GM23338 (cell line): ENCODE data around the gene METTL26. TPM values are rescaled to one million over a fixed set of nuclear protein-coding genes. Genes with fewer than 3 reads are reported as not detected.

ENCODE experiments used
- ATAC-seq: fragments of 200-7000 bp; cut with Tn5 transposase; 3 replicates; pipeline ENCODE4 v1.9.1; 2020
- DNase-seq: peaks from one replicate; pipeline ENCODE4 v3.0.0-alpha.2; 2015; ENCODE audit warnings: low spot score
- H2AFZ ChIP-seq: fragments of 200-600 bp; sonication (generic); 2 replicates; pipeline ENCODE4 v1.8.0; 2016; ENCODE audit warnings: antibody characterized with exemption, mild to moderate bottlenecking, moderate library complexity
- H3F3A ChIP-seq: fragments of 200-600 bp; sonication (generic); replicated peaks from 2 replicates; pipeline ENCODE4 v1.8.0; 2017; ENCODE audit warnings: antibody characterized with exemption, mixed run types, low read depth
- H3K27ac ChIP-seq: fragments of 200-600 bp; sonication (generic); 2 replicates; pipeline ENCODE4 v1.6.1; 2016; ENCODE audit warnings: low read depth
- H3K27me3 ChIP-seq: fragments of 200-600 bp; sonication (generic); 2 replicates; pipeline ENCODE4 v1.8.0; 2016; ENCODE audit warnings: mild to moderate bottlenecking, mixed run types, moderate library complexity; ENCODE audit not compliant: insufficient read depth
- H3K36me3 ChIP-seq: fragments of 200-600 bp; sonication (generic); 2 replicates; pipeline ENCODE4 v1.8.0; 2016; ENCODE audit warnings: mild to moderate bottlenecking; ENCODE audit not compliant: insufficient read depth
- H3K4me1 ChIP-seq: fragments of 200-600 bp; sonication (generic); 2 replicates; pipeline ENCODE4 v1.8.0; 2016; ENCODE audit warnings: mild to moderate bottlenecking, moderate library complexity; ENCODE audit not compliant: insufficient read depth
- H3K4me2 ChIP-seq: fragments of 200-600 bp; sonication (generic); 2 replicates; pipeline ENCODE4 v1.7.1; 2017; ENCODE audit warnings: mixed run types
- H3K4me3 ChIP-seq: fragments of 200-600 bp; sonication (generic); 2 replicates; pipeline ENCODE4 v1.6.1; 2016; ENCODE audit warnings: mixed run types
- H3K79me2 ChIP-seq: fragments of 200-600 bp; sonication (generic); replicated peaks from 2 replicates; pipeline ENCODE4 v1.8.0; 2017; ENCODE audit warnings: mild to moderate bottlenecking; ENCODE audit not compliant: insufficient read depth
- H3K9me2 ChIP-seq: fragments of 200-600 bp; sonication (generic); 2 replicates; pipeline ENCODE4 v1.8.0; 2017; ENCODE audit not compliant: insufficient read depth
- H4K20me1 ChIP-seq: fragments of 200-600 bp; sonication (generic); replicated peaks from 2 replicates; pipeline ENCODE4 v1.8.0; 2017; ENCODE audit warnings: mild to moderate bottlenecking; ENCODE audit not compliant: insufficient read depth
- H3K27ac Mint-ChIP-seq: 2 replicates; pipeline ENCODE4 v1.8.0; 2020; ENCODE audit warnings: inconsistent platforms, mild to moderate bottlenecking, moderate library complexity, mixed read lengths
- H3K27me3 Mint-ChIP-seq: 3 replicates; pipeline ENCODE4 v1.8.0; 2022; ENCODE audit warnings: low read depth, mild to moderate bottlenecking, moderate library complexity, mixed read lengths, inconsistent platforms; ENCODE audit not compliant: insufficient read depth, poor library complexity
- H3K36me3 Mint-ChIP-seq: 3 replicates; pipeline ENCODE4 v1.8.0; 2021; ENCODE audit warnings: low read depth, mild to moderate bottlenecking, inconsistent platforms, moderate library complexity, mixed read lengths
- H3K4me1 Mint-ChIP-seq: 3 replicates; pipeline ENCODE4 v1.8.0; 2020; ENCODE audit warnings: mild to moderate bottlenecking, inconsistent platforms, mixed read lengths
- H3K4me3 Mint-ChIP-seq: 3 replicates; pipeline ENCODE4 v1.8.0; 2021; ENCODE audit warnings: moderate library complexity, mild to moderate bottlenecking, inconsistent platforms, mixed read lengths
- H3K9me3 Mint-ChIP-seq: 3 replicates; pipeline ENCODE4 v1.8.0; 2020; ENCODE audit warnings: moderate library complexity, mild to moderate bottlenecking, inconsistent platforms, mixed read lengths
- CREB1 ChIP-seq: fragments of 250-450 bp; sonication (Bioruptor Pico); IDR thresholded peaks from 2 replicates; pipeline ENCODE4 v1.5.0; 2020; ENCODE audit warnings: low read depth, mild to moderate bottlenecking, moderate library complexity
- CTCF ChIP-seq, 2 experiments: fragments of 200-600 bp in 1 of 2; sonication (generic) in 1 of 2; conservative IDR thresholded peaks; 2 replicates each; pipeline versions ENCODE4 v1.5.1 to v1.6.1; 2016 to 2017; ENCODE audit warnings: antibody characterized with exemption in 2 of 2, low read depth in 2 of 2, mild to moderate bottlenecking in 2 of 2, moderate library complexity in 1 of 2
- EZH2 ChIP-seq: fragments of 200-600 bp; sonication (generic); IDR thresholded peaks from one replicate; pipeline ENCODE4 v1.8.0; 2017; ENCODE audit warnings: antibody characterized with exemption, mild to moderate bottlenecking, low read depth; ENCODE audit not compliant: unreplicated experiment
- EZH2phosphoT487 ChIP-seq: fragments of 200-600 bp; sonication (generic); IDR thresholded peaks from one replicate; pipeline ENCODE4 v1.8.1; 2018; ENCODE audit warnings: antibody characterized with exemption; ENCODE audit not compliant: unreplicated experiment
- JUNB ChIP-seq: IDR thresholded peaks from one replicate; pipeline ENCODE4 v1.6.1; 2016; ENCODE audit warnings: antibody characterized with exemption; ENCODE audit not compliant: unreplicated experiment
- NANOG ChIP-seq: IDR thresholded peaks from 2 replicates; pipeline ENCODE4 v1.6.1; 2016; ENCODE audit warnings: antibody characterized with exemption, borderline replicate concordance
- POLR2AphosphoS5 ChIP-seq: IDR thresholded peaks from 2 replicates; pipeline ENCODE4 v1.6.1; 2016; ENCODE audit warnings: antibody characterized with exemption, low read depth
- REST ChIP-seq: IDR thresholded peaks from one replicate; pipeline ENCODE4 v1.6.1; 2018; ENCODE audit warnings: antibody characterized with exemption; ENCODE audit not compliant: unreplicated experiment
- STAT1 ChIP-seq: IDR thresholded peaks from one replicate; pipeline ENCODE4 v1.6.1; 2016; ENCODE audit warnings: antibody characterized with exemption; ENCODE audit not compliant: unreplicated experiment
- ZNF114 ChIP-seq: fragments of 250-450 bp; sonication (Bioruptor Pico); IDR thresholded peaks from 2 replicates; pipeline ENCODE4 v1.5.0; 2020; ENCODE audit warnings: mild to moderate bottlenecking, moderate library complexity
- ZNF331 ChIP-seq: fragments of 250-450 bp; sonication (Bioruptor Pico); IDR thresholded peaks from 2 replicates; pipeline ENCODE4 v1.5.0; 2020; ENCODE audit warnings: low read depth, mild to moderate bottlenecking, moderate library complexity
- polyA plus RNA-seq: library from polyadenylated mRNA; unstranded; fragments of >200 nt; fragmentation: Nextera tagmentation; extraction: Ambion mirVana; gene quantifications from 2 replicates; pipeline ENCODE4 v1.2.1, GENCODE V29; 2016
- total RNA-seq: library from RNA; depleted of rRNA; stranded (reverse); fragments of >200 nt; shearing (Covaris generic); gene quantifications from 2 replicates; pipeline ENCODE4 v1.2.3, GENCODE V29; 2014
- TF ChIP-seq, protein P1 (sequence below): fragments of 250-450 bp; sonication (Bioruptor Pico); IDR thresholded peaks from 2 replicates; pipeline ENCODE4 v1.5.0; 2020; ENCODE audit warnings: mild to moderate bottlenecking, moderate library complexity
- TF ChIP-seq, protein P2 (sequence below): IDR thresholded peaks from 2 replicates; pipeline ENCODE4 v1.6.1; 2016; ENCODE audit warnings: antibody characterized with exemption

Gene METTL26
- total and polyA plus RNA-seq, 2 experiments from 2014 or later = 153 to 223 TPM

DNA sequence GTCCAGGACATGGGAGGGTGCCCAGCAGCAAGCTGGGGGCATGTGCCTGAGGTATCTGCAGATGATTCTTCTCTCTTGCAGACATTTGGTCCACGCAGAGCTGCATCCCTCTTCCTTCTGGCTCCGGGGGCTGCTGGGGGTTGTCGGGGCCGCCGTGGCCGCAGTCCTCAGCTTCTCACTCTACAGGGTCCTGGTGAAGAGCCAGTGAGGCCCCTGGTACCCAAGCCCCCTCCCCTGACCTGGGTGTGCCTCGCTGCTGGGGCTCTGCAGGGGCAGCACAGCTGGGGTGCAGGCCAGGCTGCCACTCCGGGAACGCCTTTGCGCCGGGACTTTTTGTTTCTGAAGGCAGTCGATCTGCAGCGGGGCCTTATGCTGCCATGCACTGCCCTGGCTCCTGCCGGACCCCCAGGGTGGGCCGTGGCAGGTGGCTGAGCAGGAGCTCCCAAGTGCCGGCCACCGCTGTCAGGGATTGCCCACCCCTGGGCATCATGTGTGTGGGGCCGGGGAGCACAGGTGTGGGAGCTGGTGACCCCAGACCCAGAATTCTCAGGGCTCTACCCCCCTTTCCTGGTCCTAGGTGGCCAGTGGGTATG is 37.4 kb upstream of the METTL26 start (continued):
- no peak for TF ChIP-seq CREB1 (CRISPR knock-in tag)
- no peak for TF ChIP-seq JUNB
- TF ChIP-seq NANOG = no peak
- no peak for TF ChIP-seq CTCF (conservative IDR thresholded peaks at IDR 0.05; ENCODE audit: low read depth in 2 of 2)
- TF ChIP-seq ZNF114 (CRISPR knock-in tag) = no peak

DNA sequence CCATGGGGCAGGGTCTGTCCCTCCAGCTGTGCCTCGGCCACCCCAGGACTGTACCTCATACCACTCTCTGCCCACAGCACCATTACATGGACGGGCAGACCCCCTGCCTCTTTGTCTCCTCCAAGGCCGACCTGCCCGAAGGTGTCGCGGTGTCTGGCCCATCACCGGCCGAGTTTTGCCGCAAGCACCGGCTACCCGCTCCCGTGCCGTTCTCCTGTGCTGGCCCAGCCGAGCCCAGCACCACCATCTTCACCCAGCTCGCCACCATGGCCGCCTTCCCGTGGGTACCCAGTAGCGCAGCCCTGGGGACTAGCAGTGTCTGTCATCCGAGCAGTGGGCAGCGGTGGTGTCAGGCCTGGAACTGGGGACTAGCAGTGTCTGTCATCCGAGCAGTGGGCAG is 36.7 kb upstream of the METTL26 start:
- H3K4me3 ChIP-seq = no peak overlapping the region
- H3K27ac ChIP-seq = no peak overlapping the region
- H3K9me2 ChIP-seq = no peaks in the 10 kb centered on the region
- H3K27me3 ChIP-seq = no peaks in the 10 kb centered on the region
- Mint-ChIP-seq H3K36me3 (peaks cover 21% of the 10 kb centered on the region), H3K4me3 (no peak overlapping the region), H3K9me3 (no peaks in the 10 kb centered on the region), H3K27me3 (peaks cover 6% of the 10 kb centered on the region), H3K27ac (no peak overlapping the region), H3K4me1 (peaks cover 12% of the 10 kb centered on the region; the same call in 2 of the 3 replicates)
- ATAC-seq (no peak), DNase-seq (no peak)
- no peak overlapping the region for H2AFZ ChIP-seq
- H3F3A ChIP-seq = peaks cover 17% of the 10 kb centered on the region; the same call in 1 of the 2 replicates
- H4K20me1 ChIP-seq = peaks cover 3% of the 10 kb centered on the region
- peaks cover 11% of the 10 kb centered on the region; the same call in 1 of the 2 replicates for H3K36me3 ChIP-seq
- H3K79me2 ChIP-seq = peaks cover 16% of the 10 kb centered on the region
- peaks cover 11% of the 10 kb centered on the region; the same call in 1 of the 2 replicates for H3K4me1 ChIP-seq
- no peak overlapping the region for H3K4me2 ChIP-seq
- TF ChIP-seq POLR2AphosphoS5 = no peak
- no peak for TF ChIP-seq STAT1
- no peak for TF ChIP-seq EZH2
- TF ChIP-seq, protein P1, sequence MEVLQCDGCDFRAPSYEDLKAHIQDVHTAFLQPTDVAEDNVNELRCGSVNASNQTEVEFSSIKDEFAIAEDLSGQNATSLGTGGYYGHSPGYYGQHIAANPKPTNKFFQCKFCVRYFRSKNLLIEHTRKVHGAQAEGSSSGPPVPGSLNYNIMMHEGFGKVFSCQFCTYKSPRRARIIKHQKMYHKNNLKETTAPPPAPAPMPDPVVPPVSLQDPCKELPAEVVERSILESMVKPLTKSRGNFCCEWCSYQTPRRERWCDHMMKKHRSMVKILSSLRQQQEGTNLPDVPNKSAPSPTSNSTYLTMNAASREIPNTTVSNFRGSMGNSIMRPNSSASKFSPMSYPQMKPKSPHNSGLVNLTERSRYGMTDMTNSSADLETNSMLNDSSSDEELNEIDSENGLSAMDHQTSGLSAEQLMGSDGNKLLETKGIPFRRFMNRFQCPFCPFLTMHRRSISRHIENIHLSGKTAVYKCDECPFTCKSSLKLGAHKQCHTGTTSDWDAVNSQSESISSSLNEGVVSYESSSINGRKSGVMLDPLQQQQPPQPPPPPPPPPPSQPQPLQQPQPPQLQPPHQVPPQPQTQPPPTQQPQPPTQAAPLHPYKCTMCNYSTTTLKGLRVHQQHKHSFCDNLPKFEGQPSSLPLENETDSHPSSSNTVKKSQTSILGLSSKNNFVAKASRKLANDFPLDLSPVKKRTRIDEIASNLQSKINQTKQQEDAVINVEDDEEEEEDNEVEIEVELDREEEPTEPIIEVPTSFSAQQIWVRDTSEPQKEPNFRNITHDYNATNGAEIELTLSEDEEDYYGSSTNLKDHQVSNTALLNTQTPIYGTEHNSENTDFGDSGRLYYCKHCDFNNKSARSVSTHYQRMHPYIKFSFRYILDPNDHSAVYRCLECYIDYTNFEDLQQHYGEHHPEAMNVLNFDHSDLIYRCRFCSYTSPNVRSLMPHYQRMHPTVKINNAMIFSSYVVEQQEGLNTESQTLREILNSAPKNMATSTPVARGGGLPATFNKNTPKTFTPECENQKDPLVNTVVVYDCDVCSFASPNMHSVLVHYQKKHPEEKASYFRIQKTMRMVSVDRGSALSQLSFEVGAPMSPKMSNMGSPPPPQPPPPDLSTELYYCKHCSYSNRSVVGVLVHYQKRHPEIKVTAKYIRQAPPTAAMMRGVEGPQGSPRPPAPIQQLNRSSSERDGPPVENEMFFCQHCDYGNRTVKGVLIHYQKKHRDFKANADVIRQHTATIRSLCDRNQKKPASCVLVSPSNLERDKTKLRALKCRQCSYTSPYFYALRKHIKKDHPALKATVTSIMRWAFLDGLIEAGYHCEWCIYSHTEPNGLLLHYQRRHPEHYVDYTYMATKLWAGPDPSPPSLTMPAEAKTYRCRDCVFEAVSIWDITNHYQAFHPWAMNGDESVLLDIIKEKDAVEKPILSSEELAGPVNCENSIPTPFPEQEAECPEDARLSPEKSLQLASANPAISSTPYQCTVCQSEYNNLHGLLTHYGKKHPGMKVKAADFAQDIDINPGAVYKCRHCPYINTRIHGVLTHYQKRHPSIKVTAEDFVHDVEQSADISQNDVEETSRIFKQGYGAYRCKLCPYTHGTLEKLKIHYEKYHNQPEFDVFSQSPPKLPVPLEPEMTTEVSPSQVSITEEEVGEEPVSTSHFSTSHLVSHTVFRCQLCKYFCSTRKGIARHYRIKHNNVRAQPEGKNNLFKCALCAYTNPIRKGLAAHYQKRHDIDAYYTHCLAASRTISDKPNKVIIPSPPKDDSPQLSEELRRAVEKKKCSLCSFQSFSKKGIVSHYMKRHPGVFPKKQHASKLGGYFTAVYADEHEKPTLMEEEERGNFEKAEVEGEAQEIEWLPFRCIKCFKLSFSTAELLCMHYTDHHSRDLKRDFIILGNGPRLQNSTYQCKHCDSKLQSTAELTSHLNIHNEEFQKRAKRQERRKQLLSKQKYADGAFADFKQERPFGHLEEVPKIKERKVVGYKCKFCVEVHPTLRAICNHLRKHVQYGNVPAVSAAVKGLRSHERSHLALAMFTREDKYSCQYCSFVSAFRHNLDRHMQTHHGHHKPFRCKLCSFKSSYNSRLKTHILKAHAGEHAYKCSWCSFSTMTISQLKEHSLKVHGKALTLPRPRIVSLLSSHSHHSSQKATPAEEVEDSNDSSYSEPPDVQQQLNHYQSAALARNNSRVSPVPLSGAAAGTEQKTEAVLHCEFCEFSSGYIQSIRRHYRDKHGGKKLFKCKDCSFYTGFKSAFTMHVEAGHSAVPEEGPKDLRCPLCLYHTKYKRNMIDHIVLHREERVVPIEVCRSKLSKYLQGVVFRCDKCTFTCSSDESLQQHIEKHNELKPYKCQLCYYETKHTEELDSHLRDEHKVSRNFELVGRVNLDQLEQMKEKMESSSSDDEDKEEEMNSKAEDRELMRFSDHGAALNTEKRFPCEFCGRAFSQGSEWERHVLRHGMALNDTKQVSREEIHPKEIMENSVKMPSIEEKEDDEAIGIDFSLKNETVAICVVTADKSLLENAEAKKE (CRISPR knock-in tag) = no peak
- TF ChIP-seq CREB1 (CRISPR knock-in tag) = no peak
- no peak for TF ChIP-seq REST
- no peak for TF ChIP-seq ZNF114 (CRISPR knock-in tag)
- no peak for TF ChIP-seq EZH2phosphoT487
- TF ChIP-seq ZNF331 (CRISPR knock-in tag) = no peak
- TF ChIP-seq JUNB = no peak
- TF ChIP-seq, protein P2, sequence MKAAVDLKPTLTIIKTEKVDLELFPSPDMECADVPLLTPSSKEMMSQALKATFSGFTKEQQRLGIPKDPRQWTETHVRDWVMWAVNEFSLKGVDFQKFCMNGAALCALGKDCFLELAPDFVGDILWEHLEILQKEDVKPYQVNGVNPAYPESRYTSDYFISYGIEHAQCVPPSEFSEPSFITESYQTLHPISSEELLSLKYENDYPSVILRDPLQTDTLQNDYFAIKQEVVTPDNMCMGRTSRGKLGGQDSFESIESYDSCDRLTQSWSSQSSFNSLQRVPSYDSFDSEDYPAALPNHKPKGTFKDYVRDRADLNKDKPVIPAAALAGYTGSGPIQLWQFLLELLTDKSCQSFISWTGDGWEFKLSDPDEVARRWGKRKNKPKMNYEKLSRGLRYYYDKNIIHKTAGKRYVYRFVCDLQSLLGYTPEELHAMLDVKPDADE = no peak
